GM19043 (cell line): Measurements from ENCODE around the gene MYO3B.
A peak's percentile ranks its signal among the peaks of the same experiment; 100 is the strongest.
"Not testable (repeated sequence)": the region's sequence is repeated elsewhere in the genome, so short reads cannot be mapped to it uniquely, and the experiment has no call there.

ENCODE experiments used
- ATAC-seq: cut with Tn5 transposase; IDR thresholded peaks from one replicate; pipeline ENCODE4 v1.9.1; 2021; ENCODE audit warnings: low read depth; ENCODE audit not compliant: unreplicated experiment

The MYO3B gene

GRCh38 chr2:170530284-170530745 lies 352.4 kb downstream of the MYO3B start:
- ATAC-seq = no peak

- no peak for ATAC-seq
Measured at GRCh38 chr2:170530803-170531564, 353.0 kb downstream of the MYO3B start.

GRCh38 chr2:170531876-170532275 lies 353.9 kb downstream of the MYO3B start:
- no peak for ATAC-seq

- peak; percentile 75 for ATAC-seq
Measured at GRCh38 chr2:170533156-170533555, 355.2 kb downstream of the MYO3B start.

- no peak for ATAC-seq
Measured at GRCh38 chr2:170535552-170535951, 357.6 kb downstream of the MYO3B start.

GRCh38 chr2:170544817-170545216 lies 366.9 kb downstream of the MYO3B start:
- no peak for ATAC-seq

GRCh38 chr2:170548304-170548703 lies 370.4 kb downstream of the MYO3B start:
- no peak for ATAC-seq

GRCh38 chr2:170550501-170550900 lies 372.6 kb downstream of the MYO3B start:
- no peak for ATAC-seq

GRCh38 chr2:170551899-170552298 lies 374.0 kb downstream of the MYO3B start:
- ATAC-seq = not testable (repeated sequence)

- no peak for ATAC-seq
Measured at GRCh38 chr2:170553748-170554147, 375.8 kb downstream of the MYO3B start.

- no peak for ATAC-seq
Measured at GRCh38 chr2:170554278-170554955, 376.5 kb downstream of the MYO3B start.

GRCh38 chr2:170562928-170563327 lies 385.0 kb downstream of the MYO3B start:
- no peak for ATAC-seq

GRCh38 chr2:170563401-170563800 lies 385.5 kb downstream of the MYO3B start:
- ATAC-seq = no peak

GRCh38 chr2:170566138-170566537 lies 388.2 kb downstream of the MYO3B start:
- ATAC-seq = no peak

- no peak for ATAC-seq
Measured at GRCh38 chr2:170567429-170567828, 389.5 kb downstream of the MYO3B start.

GRCh38 chr2:170568511-170568910 lies 390.6 kb downstream of the MYO3B start:
- ATAC-seq = no peak

GRCh38 chr2:170571612-170572011 lies 393.7 kb downstream of the MYO3B start:
- ATAC-seq = no peak

- ATAC-seq = no peak
Measured at GRCh38 chr2:170573671-170574070, 395.7 kb downstream of the MYO3B start.

- ATAC-seq = no peak
Measured at GRCh38 chr2:170576296-170576695, 398.3 kb downstream of the MYO3B start.

GRCh38 chr2:170577356-170577755 lies 399.4 kb downstream of the MYO3B start:
- ATAC-seq = no peak

GRCh38 chr2:170578606-170579005 lies 400.7 kb downstream of the MYO3B start:
- no peak for ATAC-seq

GRCh38 chr2:170579511-170579910 lies 401.6 kb downstream of the MYO3B start:
- no peak for ATAC-seq
